ENCODE results near the gene PID1.
A peak's percentile ranks its signal among the peaks of the same experiment; 100 is the strongest.

GRCh38 chr2:229265727-229266126, 5.4 kb downstream of the PID1 start:
- TF ChIP-seq POLR2A (IDR thresholded peaks at IDR 0.05) = no peak
- TF ChIP-seq, protein P1, sequence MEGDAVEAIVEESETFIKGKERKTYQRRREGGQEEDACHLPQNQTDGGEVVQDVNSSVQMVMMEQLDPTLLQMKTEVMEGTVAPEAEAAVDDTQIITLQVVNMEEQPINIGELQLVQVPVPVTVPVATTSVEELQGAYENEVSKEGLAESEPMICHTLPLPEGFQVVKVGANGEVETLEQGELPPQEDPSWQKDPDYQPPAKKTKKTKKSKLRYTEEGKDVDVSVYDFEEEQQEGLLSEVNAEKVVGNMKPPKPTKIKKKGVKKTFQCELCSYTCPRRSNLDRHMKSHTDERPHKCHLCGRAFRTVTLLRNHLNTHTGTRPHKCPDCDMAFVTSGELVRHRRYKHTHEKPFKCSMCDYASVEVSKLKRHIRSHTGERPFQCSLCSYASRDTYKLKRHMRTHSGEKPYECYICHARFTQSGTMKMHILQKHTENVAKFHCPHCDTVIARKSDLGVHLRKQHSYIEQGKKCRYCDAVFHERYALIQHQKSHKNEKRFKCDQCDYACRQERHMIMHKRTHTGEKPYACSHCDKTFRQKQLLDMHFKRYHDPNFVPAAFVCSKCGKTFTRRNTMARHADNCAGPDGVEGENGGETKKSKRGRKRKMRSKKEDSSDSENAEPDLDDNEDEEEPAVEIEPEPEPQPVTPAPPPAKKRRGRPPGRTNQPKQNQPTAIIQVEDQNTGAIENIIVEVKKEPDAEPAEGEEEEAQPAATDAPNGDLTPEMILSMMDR (IDR thresholded peaks at IDR 0.05) = no peak
- peak in 1 of 2 donors; percentile 28 for TF ChIP-seq EP300 (IDR thresholded peaks at IDR 0.05)
